NCI-H524 (cell line): ENCODE results near the gene ITGB5.
"Not testable (repeated sequence)": the region's sequence is repeated elsewhere in the genome, so short reads cannot be mapped to it uniquely, and the experiment has no call there.

Source experiments
- DNase-seq, 2 experiments: peaks; one replicate each; lab custom pipeline; 2025; lab: John Stamatoyannopoulos, UW

Gene ITGB5

GRCh38 chr3:124814620-124815421, 72.3 kb downstream of the ITGB5 start:
- no peak for DNase-seq

GRCh38 chr3:124813541-124813940, 73.6 kb downstream of the ITGB5 start:
- no peak for DNase-seq

GRCh38 chr3:124812291-124813265, 74.6 kb downstream of the ITGB5 start:
- DNase-seq = peak in 1 of 2 experiments; percentile 54

- DNase-seq = no peak
Observed at GRCh38 chr3:124811436-124811835, 75.7 kb downstream of the ITGB5 start.

GRCh38 chr3:124810970-124811369, 76.2 kb downstream of the ITGB5 start:
- no peak for DNase-seq

- no peak for DNase-seq
Observed at GRCh38 chr3:124809039-124809438, 78.1 kb downstream of the ITGB5 start.

- DNase-seq = no peak
Observed at GRCh38 chr3:124805671-124806070, 81.5 kb downstream of the ITGB5 start.

GRCh38 chr3:124804875-124805274, 82.3 kb downstream of the ITGB5 start:
- no peak for DNase-seq

GRCh38 chr3:124802702-124803101, 84.5 kb downstream of the ITGB5 start:
- no peak for DNase-seq

- no peak for DNase-seq
Observed at GRCh38 chr3:124802061-124802698, 85.0 kb downstream of the ITGB5 start.

GRCh38 chr3:124800511-124801258, 86.5 kb downstream of the ITGB5 start:
- DNase-seq = peak; percentile 26 to 67

GRCh38 chr3:124800076-124800475, 87.1 kb downstream of the ITGB5 start:
- DNase-seq = no peak

- no peak for DNase-seq
Observed at GRCh38 chr3:124799676-124800075, 87.5 kb downstream of the ITGB5 start.

GRCh38 chr3:124797426-124797945, 89.7 kb downstream of the ITGB5 start:
- DNase-seq = peak; percentile 81 to 95

- DNase-seq = no peak
Observed at GRCh38 chr3:124796477-124796876, 90.7 kb downstream of the ITGB5 start.

GRCh38 chr3:124793054-124793739, 94.0 kb downstream of the ITGB5 start:
- no peak for DNase-seq

GRCh38 chr3:124792341-124793040, 94.7 kb downstream of the ITGB5 start:
- peak in 1 of 2 experiments; percentile 17 for DNase-seq

- no peak for DNase-seq
Observed at GRCh38 chr3:124791639-124792151, 95.5 kb downstream of the ITGB5 start.

- no peak for DNase-seq
Observed at GRCh38 chr3:124791142-124791541, 96.0 kb downstream of the ITGB5 start.

- not testable (repeated sequence) for DNase-seq
Observed at GRCh38 chr3:124789103-124789502, 98.1 kb downstream of the ITGB5 start.
